HG03139 (cell line): ENCODE data around the gene JAK2.
A peak's percentile ranks its signal among the peaks of the same experiment; 100 is the strongest.
"Not testable (repeated sequence)": the region's sequence is repeated elsewhere in the genome, so short reads cannot be mapped to it uniquely, and the experiment has no call there.

ENCODE experiments used
- ATAC-seq: cut with Tn5 transposase; IDR thresholded peaks from one replicate; pipeline ENCODE4 v1.9.1; 2021; ENCODE audit not compliant: unreplicated experiment

JAK2 gene

DNA sequence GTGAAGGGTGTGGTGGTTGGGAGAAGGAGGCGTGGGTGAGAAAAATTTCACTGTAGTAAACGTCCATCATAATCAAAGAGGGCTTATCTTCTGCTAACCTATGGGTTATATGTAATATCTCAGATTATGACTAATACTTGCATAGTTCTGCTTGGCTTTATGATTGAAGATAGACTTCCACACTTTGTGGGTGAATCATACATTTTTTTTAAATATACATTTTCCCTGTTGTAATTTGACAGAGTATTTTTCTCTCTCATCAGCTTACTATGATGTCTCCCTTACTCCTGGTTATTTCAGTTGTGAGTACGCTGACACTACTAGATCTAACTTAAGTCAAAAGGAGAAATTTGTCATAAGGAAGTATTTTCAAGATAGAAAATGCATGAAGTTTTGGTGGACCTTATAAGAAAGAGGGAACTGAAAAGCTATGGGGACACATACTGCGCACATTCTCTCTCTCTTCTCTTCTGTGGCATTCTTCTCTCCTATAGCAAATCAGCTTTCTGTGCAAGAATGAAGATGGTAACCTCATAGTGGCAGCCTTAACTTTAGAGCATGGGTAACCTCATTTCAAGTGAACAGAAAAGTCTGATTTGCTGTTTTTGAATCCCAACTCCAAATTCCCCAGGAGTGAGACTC is 4.9 kb upstream of the JAK2 start:
- ATAC-seq: no peak

DNA sequence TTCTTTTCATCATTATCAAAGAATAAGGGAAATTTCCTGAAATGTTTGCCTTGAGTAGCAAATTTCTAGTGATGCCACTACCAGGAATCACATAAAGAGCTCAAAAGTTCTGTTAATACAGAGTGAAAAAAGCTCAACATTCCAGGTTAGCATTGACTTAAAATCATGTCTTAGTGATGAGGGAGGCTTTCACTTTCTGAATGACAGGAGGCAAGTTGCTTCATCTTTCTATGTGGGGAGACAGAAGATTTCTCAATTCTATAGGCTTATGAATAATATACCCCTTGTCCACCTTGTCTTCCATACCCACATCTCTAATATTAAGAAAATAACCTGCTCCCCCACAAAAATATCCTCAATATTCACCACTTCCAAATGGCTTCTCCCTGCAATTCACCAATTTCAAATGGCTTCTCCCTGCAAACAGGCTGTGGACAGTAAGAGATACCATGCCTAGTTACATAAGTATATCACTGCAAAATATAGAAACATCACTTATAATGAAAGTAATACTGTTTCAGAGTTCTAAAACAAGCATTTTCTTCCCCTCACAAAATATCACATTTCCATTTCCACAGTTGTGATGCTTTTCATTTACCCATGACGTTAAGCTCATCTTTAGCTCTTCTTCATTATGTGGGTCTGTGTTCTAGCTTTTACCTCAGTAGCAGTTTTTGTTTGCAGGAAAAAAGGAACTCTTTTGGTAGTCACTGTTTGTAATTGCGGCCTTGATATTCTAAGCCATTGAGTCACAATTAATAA is 2.2 kb upstream of the JAK2 start:
- ATAC-seq: no peak

- no peak for ATAC-seq
Measured at GRCh38 chr9:4983601-4984165, 1.4 kb upstream of the JAK2 start.

GRCh38 chr9:4984171-4984620 is 876 bp upstream of the JAK2 start:
- peak; percentile 13 for ATAC-seq

DNA sequence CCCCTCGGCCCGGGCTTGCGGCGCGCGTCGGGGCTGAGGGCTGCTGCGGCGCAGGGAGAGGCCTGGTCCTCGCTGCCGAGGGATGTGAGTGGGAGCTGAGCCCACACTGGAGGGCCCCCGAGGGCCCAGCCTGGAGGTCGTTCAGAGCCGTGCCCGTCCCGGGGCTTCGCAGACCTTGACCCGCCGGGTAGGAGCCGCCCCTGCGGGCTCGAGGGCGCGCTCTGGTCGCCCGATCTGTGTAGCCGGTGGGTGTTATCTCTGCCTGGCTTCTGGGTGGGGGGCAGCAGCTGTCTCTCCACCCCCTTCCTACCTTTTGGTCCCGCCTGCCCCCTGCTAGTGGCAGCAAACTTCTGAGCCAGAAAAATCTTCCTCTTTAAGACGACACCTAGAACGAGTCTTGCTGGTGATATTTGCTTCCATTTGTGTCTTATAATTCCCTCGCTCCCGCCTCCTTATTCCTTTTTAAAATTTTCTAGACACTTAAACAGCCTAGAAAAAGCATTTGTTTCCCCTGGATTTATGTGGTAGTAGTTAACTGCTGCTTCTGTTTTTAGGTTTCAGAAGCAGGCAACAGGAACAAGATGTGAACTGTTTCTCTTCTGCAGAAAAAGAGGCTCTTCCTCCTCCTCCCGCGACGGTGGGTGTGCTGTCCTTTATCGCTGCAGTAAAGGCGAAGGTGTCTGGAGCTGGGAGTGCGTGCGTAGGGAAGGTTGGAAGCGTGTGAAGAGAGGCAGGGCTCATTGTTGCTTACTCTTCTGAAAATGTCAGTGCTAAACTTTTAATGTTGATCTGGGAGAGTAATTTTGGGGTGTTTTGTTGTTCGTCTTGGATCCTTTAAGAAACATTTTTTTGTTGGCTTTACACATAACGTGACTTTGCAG is 554 bp downstream of the JAK2 start:
- ATAC-seq: no peak

DNA sequence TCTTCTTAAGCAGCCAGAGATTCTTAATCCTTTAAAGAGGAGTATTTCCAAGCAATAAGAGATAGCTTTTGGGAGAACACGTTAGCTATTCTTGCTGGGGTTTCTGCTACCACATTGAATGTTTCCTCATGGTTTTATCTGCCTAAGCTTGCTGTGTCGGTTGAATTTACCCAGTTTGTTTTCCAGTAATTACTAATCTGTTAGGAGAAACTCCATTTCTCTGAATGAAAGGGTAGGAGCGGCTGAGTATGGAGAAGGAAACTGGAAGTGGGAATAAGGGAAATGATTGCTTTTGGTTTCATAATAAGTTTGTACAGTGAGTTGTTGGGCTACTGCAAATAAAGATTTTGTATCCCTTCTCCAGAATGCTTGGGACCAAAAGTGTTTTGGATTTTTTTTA is 1.2 kb downstream of the JAK2 start:
- ATAC-seq: no peak

DNA sequence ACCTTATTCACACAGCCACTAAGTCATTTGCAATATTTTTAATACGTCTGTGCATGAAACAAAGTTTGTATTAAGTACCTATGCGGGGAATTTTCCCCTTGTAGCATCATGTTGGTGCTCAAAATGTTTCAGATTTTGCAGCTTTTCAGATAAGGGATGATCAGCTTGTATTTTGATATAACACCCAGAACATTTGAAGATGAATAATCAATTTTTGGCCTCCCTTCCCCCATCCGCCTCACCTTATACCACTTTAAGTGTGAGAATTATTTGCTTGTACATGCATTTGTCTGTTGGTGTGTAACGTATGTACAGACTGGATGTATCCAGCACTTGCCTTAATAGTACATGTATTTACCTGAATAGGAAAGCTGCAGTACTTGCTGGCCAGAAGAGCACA is 1.7 kb downstream of the JAK2 start:
- no peak for ATAC-seq

- no peak for ATAC-seq
Measured at GRCh38 chr9:4987961-4988421, 2.9 kb downstream of the JAK2 start.

- no peak for ATAC-seq
Measured at GRCh38 chr9:4992872-4993271, 7.8 kb downstream of the JAK2 start.

GRCh38 chr9:4994166-4994890 is 9.3 kb downstream of the JAK2 start:
- no peak for ATAC-seq

DNA sequence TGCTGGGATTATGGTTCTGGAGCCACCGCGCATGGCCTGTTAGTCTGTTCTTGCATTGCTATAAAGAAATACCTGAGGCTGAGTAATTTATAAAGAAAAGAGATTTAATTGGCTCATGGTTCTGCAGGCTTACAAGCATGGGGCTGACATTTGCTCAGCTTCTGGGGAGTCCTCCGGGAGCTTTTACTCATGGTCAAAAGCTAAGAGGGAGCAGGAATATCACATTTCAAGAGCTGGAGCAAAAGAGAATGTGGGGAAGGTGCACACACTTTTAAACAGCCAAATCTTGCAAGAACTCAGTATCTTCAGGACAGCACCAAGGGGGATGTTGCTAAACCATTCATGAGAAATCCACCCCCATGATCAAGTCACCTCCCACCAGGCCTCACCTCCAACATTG is 12.1 kb downstream of the JAK2 start:
- no peak for ATAC-seq

GRCh38 chr9:4997631-4998030 is 12.6 kb downstream of the JAK2 start:
- ATAC-seq: no peak

GRCh38 chr9:5002811-5003210 is 17.7 kb downstream of the JAK2 start:
- no peak for ATAC-seq

- no peak for ATAC-seq
Measured at GRCh38 chr9:5004481-5004880, 19.4 kb downstream of the JAK2 start.

- ATAC-seq: no peak
Measured at GRCh38 chr9:5008202-5008601, 23.1 kb downstream of the JAK2 start.

- ATAC-seq: no peak
Measured at GRCh38 chr9:5013374-5013773, 28.3 kb downstream of the JAK2 start.

DNA sequence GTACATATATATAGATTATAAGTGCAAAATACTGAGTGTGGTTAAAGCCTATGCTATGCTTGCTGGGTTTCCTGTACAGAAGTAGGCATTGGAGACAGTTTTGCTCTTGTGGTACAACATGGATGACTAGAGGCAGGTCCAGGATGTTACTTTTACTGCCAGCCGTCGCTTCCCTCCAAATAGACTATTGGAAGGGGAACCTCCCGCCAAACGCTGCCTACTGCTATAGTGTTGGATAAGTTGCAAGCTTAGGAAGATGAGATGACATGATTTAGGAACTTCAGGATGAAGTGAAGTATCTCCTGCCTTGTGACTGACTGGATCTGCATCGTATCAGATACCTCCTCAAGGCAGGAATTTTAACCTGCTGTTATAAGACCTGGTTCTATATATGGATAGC is 30.9 kb downstream of the JAK2 start:
- ATAC-seq: no peak

DNA sequence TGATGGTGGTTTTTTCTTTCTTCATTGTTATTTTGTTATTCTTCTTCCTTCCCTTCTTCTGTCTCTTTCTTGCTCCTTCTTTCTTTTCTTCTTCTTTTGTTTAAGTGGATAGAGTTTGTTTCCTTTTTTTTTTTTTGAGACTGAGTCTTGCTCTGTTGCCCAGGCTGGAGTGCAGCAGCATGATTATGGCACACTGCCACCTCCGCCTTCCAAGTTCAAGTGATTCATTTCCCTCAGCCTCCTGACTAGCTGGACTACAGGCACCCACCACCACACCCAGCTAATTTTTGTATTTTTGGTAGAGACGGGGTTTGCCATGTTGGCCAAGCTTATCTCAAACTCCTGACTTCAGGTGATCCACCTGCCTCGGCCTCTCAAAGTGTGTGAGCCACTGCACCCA is 40.3 kb downstream of the JAK2 start:
- ATAC-seq: no peak

DNA sequence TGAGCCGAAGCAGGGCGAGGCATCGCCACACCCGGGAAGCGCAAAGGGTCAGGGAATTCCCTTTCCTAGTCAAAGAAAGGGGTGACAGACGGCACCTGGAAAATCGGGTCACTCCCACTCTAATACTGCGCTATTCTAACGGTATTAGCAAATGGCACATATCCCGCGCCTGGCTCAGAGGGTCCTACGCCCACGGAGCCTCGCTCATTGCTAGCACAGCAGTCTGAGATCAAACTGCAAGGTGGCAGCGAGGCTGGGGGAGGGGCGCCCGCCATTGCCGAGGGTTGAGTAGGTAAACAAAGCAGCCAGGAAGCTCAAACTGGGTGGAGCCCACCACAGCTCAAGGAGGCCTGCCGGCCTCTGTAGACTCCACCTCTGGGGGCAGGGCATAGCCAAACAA is 46.9 kb downstream of the JAK2 start:
- not testable (repeated sequence) for ATAC-seq

DNA sequence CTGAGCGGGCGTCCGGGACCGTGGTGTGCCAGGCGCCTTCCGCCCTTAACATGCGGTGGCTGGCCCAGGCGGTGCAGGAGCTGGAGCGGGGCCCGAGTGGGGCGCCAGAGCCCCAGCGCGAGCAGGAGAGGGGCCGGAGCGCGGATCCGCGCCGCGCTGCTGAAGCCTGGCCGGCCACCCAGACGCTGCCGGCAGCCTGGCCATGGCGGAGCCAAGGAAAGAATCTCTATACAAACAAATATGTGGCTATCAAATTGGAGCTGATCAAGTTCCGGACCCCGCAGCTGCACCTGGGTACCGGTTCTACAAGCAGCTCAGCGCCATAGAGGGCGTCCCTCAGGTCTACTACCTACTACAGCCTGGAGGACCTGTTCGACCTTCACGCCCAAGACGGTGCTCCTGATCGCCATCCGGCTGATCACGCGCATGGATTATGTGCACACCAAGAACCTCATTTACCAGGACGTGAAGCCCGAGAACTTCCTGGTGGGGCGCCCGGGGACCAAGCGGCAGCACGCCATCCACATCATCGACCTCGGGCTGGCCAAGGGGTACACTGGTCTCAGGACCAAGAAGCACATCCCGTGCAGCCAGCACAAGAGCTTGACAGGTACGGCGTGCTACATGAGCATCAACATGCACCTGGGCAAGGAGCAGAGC is 55.8 kb downstream of the JAK2 start:
- ATAC-seq: no peak
